ENCODE measurements around the gene CERK.

The CERK gene

GRCh38 chr22:46770151-46770641, 32.1 kb upstream of the CERK start:
- Histone ChIP-seq H3K9ac (ENCODE audit: low read length) (peak overlapping the region; percentile 77), H3K4me2 (ENCODE audit: low read length) (peak overlapping the region; percentile 66), H3K27ac (ENCODE audit: low read length) (peak overlapping the region; percentile 94), H3K4me3 (ENCODE audit: low read length) (peak overlapping the region; percentile 65), H3K4me1 (ENCODE audit: low read length) (peaks cover 85% of the 10 kb centered on the region), H3K27me3 (ENCODE audit: low read depth, low read length) (no peaks in the 10 kb centered on the region), H3K9me3 (ENCODE audit: insufficient read depth, low read length) (no peaks in the 10 kb centered on the region), H4K20me1 (ENCODE audit: insufficient read depth, low read length) (no peaks in the 10 kb centered on the region), H3K36me3 (replicated peaks; ENCODE audit: low read depth, low read length) (peaks cover 18% of the 10 kb centered on the region), H2AFZ (ENCODE audit: low read depth, low read length) (no peak overlapping the region), H3K79me2 (ENCODE audit: low read length) (peaks cover 80% of the 10 kb centered on the region)
- TF ChIP-seq, protein P1, sequence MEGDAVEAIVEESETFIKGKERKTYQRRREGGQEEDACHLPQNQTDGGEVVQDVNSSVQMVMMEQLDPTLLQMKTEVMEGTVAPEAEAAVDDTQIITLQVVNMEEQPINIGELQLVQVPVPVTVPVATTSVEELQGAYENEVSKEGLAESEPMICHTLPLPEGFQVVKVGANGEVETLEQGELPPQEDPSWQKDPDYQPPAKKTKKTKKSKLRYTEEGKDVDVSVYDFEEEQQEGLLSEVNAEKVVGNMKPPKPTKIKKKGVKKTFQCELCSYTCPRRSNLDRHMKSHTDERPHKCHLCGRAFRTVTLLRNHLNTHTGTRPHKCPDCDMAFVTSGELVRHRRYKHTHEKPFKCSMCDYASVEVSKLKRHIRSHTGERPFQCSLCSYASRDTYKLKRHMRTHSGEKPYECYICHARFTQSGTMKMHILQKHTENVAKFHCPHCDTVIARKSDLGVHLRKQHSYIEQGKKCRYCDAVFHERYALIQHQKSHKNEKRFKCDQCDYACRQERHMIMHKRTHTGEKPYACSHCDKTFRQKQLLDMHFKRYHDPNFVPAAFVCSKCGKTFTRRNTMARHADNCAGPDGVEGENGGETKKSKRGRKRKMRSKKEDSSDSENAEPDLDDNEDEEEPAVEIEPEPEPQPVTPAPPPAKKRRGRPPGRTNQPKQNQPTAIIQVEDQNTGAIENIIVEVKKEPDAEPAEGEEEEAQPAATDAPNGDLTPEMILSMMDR (IDR thresholded peaks at IDR 0.05; ENCODE audit: low read depth, low read length): no peak
- no peak for TF ChIP-seq EZH2phosphoT487 (IDR thresholded peaks at IDR 0.05; ENCODE audit: low read depth)

DNA sequence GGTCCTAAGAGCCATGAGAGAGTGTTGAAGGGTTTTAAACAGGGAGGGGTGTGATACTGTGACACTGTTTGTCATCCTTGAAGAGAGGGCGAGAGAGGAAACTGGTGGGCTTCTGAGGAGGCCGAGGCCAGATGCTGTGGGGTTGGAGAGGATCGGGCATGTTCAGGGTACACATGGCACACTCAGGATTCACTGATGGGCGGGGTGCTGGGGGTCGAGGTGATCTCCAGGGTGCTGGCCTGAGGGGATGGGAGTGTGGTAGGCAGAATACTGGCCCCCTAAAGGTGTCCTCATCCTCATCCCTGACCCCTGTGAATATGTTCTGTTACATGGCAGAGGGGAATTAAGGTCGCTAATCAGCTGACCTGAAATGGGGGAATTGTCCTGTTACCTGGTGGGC, 31.7 kb upstream of the CERK start:
- TF ChIP-seq EZH2phosphoT487 (IDR thresholded peaks at IDR 0.05; ENCODE audit: low read depth): no peak
- TF ChIP-seq, protein P1 (IDR thresholded peaks at IDR 0.05; ENCODE audit: low read depth, low read length): no peak
- Histone ChIP-seq H3K27ac (ENCODE audit: low read length) (peak overlapping the region; percentile 94), H3K27me3 (ENCODE audit: low read depth, low read length) (no peaks in the 10 kb centered on the region), H2AFZ (ENCODE audit: low read depth, low read length) (no peak overlapping the region), H3K79me2 (ENCODE audit: low read length) (peaks cover 80% of the 10 kb centered on the region), H3K9ac (ENCODE audit: low read length) (peak overlapping the region; percentile 77), H3K36me3 (replicated peaks; ENCODE audit: low read depth, low read length) (peaks cover 23% of the 10 kb centered on the region), H3K9me3 (ENCODE audit: insufficient read depth, low read length) (no peaks in the 10 kb centered on the region), H3K4me2 (ENCODE audit: low read length) (peak overlapping the region; percentile 66), H3K4me1 (ENCODE audit: low read length) (peaks cover 85% of the 10 kb centered on the region), H4K20me1 (ENCODE audit: insufficient read depth, low read length) (no peaks in the 10 kb centered on the region), H3K4me3 (ENCODE audit: low read length) (peak overlapping the region; percentile 65)

DNA sequence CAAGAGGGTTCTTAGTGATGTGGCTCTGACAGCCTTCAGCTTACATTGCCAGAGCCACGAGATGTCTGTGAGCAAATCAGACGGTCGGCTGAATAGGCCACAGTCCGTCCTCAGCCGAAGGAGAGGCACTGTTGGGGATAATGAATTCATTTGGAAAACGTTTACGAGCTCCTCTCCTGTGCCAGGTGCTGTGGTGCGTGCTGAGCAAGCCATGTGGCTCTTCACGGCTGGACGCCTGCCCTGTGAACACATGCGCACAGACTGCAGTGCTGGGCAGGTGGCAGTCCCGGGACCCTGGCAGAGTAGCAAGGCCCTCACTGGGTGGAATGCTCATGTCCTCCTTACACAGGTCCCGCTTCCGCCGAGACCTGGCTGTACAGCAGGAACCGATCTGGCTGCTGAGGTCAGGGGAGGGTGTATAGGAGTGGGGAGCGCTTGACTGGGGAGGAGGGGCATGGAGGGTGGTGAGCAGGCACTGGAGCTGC, 31.2 kb upstream of the CERK start:
- no peaks in the 10 kb centered on the region for H4K20me1 ChIP-seq (ENCODE audit: insufficient read depth, low read length)
- H3K27ac ChIP-seq (ENCODE audit: low read length): peak overlapping the region; percentile 94
- H3K4me3 ChIP-seq (ENCODE audit: low read length): peak overlapping the region; percentile 65
- H3K9ac ChIP-seq (ENCODE audit: low read length): peak overlapping the region; percentile 77
- H3K79me2 ChIP-seq (ENCODE audit: low read length): peaks cover 85% of the 10 kb centered on the region
- H3K36me3 ChIP-seq (replicated peaks; ENCODE audit: low read depth, low read length): peaks cover 27% of the 10 kb centered on the region
- TF ChIP-seq, protein P1 (IDR thresholded peaks at IDR 0.05; ENCODE audit: low read depth, low read length): no peak
- TF ChIP-seq EZH2phosphoT487 (IDR thresholded peaks at IDR 0.05; ENCODE audit: low read depth): no peak
- peaks cover 85% of the 10 kb centered on the region for H3K4me1 ChIP-seq (ENCODE audit: low read length)
- peak overlapping the region; percentile 66 for H3K4me2 ChIP-seq (ENCODE audit: low read length)
- H3K9me3 ChIP-seq (ENCODE audit: insufficient read depth, low read length): no peaks in the 10 kb centered on the region
- H2AFZ ChIP-seq (ENCODE audit: low read depth, low read length): no peak overlapping the region
- no peaks in the 10 kb centered on the region for H3K27me3 ChIP-seq (ENCODE audit: low read depth, low read length)

DNA sequence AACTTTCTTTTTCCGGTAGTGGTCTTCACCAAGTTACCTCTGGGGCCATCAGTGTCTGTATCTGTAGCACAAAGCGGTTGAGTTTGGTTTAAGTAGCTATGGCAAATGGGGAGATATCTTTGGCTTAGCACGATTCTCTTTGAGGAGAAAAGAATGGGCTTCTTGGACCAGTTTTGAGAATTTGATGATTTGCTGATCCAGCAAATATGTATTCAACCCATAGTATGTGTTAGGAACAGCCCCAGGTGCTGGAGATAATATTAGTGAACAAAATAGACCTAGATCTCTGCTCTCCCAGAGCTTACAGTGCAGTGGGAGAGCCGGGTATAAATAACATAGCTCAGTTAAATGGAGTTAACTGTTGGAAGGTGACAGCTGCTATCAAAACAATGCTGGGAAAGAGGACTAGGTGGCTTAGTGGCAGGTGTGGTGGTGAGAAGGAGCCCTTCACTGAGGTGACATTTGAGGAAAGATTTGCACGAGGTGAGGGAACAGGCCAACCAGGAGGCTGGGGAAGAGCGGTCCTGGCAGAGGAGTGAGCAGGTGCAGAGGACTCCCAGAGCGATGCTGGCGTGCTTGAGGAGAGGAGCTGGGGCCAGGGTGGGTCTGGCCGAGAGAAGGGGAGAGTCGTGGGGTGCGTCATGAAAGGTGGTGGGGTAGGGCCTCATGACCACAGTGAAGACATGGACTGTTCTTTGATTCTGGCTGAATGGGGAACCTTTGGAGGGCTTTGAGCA, 29.4 kb upstream of the CERK start:
- Histone ChIP-seq H3K36me3 (replicated peaks; ENCODE audit: low read depth, low read length) (peaks cover 24% of the 10 kb centered on the region), H3K27me3 (ENCODE audit: low read depth, low read length) (no peaks in the 10 kb centered on the region), H3K4me1 (ENCODE audit: low read length) (peaks cover 72% of the 10 kb centered on the region), H3K9me3 (ENCODE audit: insufficient read depth, low read length) (no peaks in the 10 kb centered on the region), H2AFZ (ENCODE audit: low read depth, low read length) (no peak overlapping the region), H3K9ac (ENCODE audit: low read length) (peak overlapping the region; percentile 14; the same call in 1 of the 2 replicates), H4K20me1 (ENCODE audit: insufficient read depth, low read length) (no peaks in the 10 kb centered on the region), H3K79me2 (ENCODE audit: low read length) (peaks cover 94% of the 10 kb centered on the region), H3K4me3 (ENCODE audit: low read length) (peak overlapping the region; percentile 34; the same call in 1 of the 2 replicates), H3K27ac (ENCODE audit: low read length) (peak overlapping the region; percentile 94), H3K4me2 (ENCODE audit: low read length) (peak overlapping the region; percentile 66)
- no peak for TF ChIP-seq EZH2phosphoT487 (IDR thresholded peaks at IDR 0.05; ENCODE audit: low read depth)
- TF ChIP-seq, protein P1 (IDR thresholded peaks at IDR 0.05; ENCODE audit: low read depth, low read length): no peak

Measured in OCI-LY3 (cell line).